ENCODE measurements around the gene RAB27B. TPM values are rescaled to one million over a fixed set of nuclear protein-coding genes. Genes with fewer than 3 reads are reported as not detected.

Gene RAB27B
- total RNA-seq, 2 experiments from 2014 or later = not detected

DNA sequence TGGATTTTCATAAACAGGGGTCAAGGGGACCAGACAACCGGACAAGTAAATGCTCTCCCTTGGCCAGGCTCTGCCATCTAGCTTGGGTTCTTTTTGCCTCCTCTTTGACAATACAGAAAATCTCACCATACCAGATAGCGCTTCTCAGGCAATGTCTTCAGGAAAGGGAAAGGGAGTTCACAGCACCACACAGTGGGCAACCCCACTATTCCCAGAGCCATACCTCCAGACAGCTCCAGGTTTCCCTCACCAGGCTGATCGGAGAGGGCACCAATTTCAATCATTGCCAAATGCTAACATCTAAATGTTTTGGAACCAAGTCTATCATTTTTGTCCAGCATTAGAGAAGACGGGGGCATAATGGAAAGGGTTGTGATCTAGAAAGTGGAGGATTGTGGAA, 102.9 kb downstream of the RAB27B start:
- Mint-ChIP-seq H3K4me3 (no peak overlapping the region), H3K27ac (no peak overlapping the region), H3K36me3 (no peaks in the 10 kb centered on the region), H3K27me3 (peaks cover 5% of the 10 kb centered on the region), H3K4me1 (no peaks in the 10 kb centered on the region), H3K9me3 (no peaks in the 10 kb centered on the region)
- DNase-seq = no peak

DNA sequence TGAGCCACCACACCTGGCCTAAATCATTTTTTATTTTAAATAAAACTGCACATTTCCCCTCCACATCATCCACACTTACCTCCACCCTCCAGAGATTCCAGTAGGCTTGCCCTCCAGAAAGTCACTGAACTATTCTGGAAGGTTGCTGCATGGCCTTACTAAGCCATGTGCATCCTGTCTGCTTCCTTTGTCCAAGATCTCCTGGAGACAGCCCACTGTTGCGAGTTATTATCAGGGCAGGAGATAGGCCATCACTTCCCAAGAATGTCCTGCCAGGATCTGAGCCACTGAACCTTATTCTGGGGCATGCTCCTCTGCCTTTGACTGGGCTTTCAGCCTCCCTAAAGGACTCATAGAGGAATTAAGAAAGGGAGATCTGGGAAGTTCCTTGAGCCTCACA, 104.2 kb downstream of the RAB27B start:
- Mint-ChIP-seq H3K4me3 (no peak overlapping the region), H3K27me3 (peaks cover 5% of the 10 kb centered on the region), H3K4me1 (no peaks in the 10 kb centered on the region), H3K36me3 (no peaks in the 10 kb centered on the region), H3K27ac (no peak overlapping the region), H3K9me3 (no peaks in the 10 kb centered on the region)
- no peak for DNase-seq

DNA sequence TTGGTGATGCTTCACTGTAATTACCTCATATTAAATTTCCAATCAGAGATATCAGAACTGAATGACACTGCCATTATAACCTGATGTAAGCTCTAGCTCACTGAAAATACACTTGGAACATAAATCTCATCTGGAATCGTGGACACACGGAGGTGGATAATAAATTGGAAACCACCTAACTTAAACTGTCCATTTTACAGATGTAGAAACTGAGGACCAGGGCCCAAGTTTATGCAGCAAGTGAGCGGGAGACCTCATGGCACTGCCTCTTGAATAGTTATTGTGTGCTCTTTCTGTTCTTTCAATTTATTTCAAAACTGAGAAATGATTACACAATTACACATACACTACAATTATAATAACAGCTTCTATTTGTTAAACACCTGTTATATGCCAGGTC, 110.2 kb downstream of the RAB27B start:
- Mint-ChIP-seq H3K27ac (no peak overlapping the region), H3K9me3 (no peaks in the 10 kb centered on the region), H3K4me3 (no peak overlapping the region), H3K4me1 (no peaks in the 10 kb centered on the region), H3K36me3 (no peaks in the 10 kb centered on the region), H3K27me3 (no peaks in the 10 kb centered on the region)
- no peak for DNase-seq

DNA sequence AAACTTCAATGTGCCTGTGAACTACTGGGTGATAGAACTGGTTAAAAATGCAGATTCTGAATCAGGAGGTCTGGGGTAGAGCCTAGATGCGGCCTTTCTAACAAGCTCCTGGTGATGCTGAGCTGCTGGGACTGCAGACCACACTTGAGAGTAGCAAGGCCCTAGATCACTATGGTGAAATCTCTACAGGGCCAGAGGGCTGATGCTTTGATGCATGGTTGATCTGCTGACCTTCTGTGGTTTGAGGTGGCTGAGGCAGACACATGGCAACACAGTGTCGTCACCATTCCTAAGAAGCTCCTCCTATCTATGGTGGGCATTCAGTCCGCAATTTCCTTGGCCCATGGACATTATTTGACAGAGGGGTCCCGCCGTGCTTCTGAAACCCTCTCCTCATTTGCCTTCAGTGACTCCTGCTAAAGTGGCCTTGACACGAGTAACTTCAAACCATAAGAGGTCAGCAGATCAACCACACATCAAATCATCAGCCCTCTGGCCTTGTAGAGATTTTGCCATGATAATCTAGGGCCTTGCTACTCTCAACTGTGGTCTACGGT, 111.2 kb downstream of the RAB27B start:
- Mint-ChIP-seq H3K36me3 (no peaks in the 10 kb centered on the region), H3K9me3 (no peaks in the 10 kb centered on the region), H3K27me3 (no peaks in the 10 kb centered on the region), H3K4me3 (no peak overlapping the region), H3K4me1 (no peaks in the 10 kb centered on the region), H3K27ac (no peak overlapping the region)
- DNase-seq = no peak

DNA sequence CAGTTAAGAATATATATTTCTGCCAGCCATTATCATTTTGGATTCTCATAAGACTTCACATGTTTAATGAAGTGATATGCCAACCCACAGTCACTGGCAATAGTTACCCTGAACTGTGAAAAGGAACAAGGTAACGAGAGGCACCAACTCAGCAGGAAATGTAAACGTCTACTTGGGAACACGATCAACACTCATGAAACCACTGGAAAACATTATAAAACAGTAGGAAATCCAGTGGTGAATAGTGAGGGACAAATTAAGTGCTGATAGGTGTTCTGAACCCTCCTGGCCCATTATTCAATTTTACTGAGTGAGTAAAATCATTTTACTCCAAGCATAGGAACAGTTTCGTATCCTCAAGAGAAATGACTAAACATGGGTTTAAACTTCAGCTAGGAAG, 113.9 kb downstream of the RAB27B start:
- H3K27me3 Mint-ChIP-seq = no peaks in the 10 kb centered on the region
- DNase-seq = no peak
- H3K27ac Mint-ChIP-seq = no peak overlapping the region
- peaks cover 16% of the 10 kb centered on the region for H3K4me1 Mint-ChIP-seq
- no peaks in the 10 kb centered on the region for H3K36me3 Mint-ChIP-seq
- no peaks in the 10 kb centered on the region for H3K9me3 Mint-ChIP-seq
- H3K4me3 Mint-ChIP-seq = no peak overlapping the region

DNA sequence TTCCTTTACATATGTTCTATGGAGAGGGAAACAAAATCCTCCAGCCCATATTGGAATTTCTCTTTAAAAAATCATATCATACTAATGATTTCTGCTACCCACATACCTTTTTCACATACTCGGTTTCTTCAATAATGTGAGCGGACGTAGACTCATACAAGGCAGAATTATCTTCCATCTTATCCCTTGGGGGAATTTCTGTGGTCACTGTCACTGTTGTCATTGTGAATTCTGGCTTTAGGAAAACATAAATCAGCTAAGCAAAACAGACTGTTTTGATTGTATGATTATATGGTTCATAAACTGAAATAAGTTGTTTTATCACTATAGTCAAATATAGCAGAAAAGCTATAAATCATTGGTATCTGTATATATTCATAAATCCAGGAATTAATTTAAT, 114.3 kb downstream of the RAB27B start:
- H3K4me1 Mint-ChIP-seq = peaks cover 16% of the 10 kb centered on the region
- no peak overlapping the region for H3K27ac Mint-ChIP-seq
- no peaks in the 10 kb centered on the region for H3K9me3 Mint-ChIP-seq
- no peak overlapping the region for H3K4me3 Mint-ChIP-seq
- H3K27me3 Mint-ChIP-seq = no peaks in the 10 kb centered on the region
- H3K36me3 Mint-ChIP-seq = no peaks in the 10 kb centered on the region
- no peak for DNase-seq

Other genes starting within 250 kb of the RAB27B start
- gene DYNAP, start 237.2 kb upstream of the RAB27B start, total RNA-seq = not detected
- not detected for gene CCDC68, start 131.0 kb downstream of the RAB27B start, total RNA-seq

Measured in activated naive CD8-positive, alpha-beta T cell treated with anti-CD3 and anti-CD28 coated beads for 36 hours (primary cell).